Measurements from ENCODE around the gene AFF3.

Gene AFF3

GRCh38 chr2:99675130-99675661, 467.2 kb downstream of the AFF3 start:
- no peak for TF ChIP-seq FOXK2 (IDR thresholded peaks at IDR 0.05)
- TF ChIP-seq HDGF (IDR thresholded peaks at IDR 0.05; ENCODE audit: borderline replicate concordance): no peak
- TF ChIP-seq FOXM1 (IDR thresholded peaks at IDR 0.05; ENCODE audit: borderline replicate concordance): no peak
- no peak for TF ChIP-seq L3MBTL2 (conservative IDR thresholded peaks at IDR 0.05)
- no peak for TF ChIP-seq ELF4 (IDR thresholded peaks at IDR 0.05)
- TF ChIP-seq TARDBP (IDR thresholded peaks at IDR 0.05): no peak
- no peak for TF ChIP-seq PKNOX1 (IDR thresholded peaks at IDR 0.05)
- TF ChIP-seq NFRKB (IDR thresholded peaks at IDR 0.05): no peak
- TF ChIP-seq FOXA1 (IDR thresholded peaks at IDR 0.05): no peak
- no peak for TF ChIP-seq ARNT (IDR thresholded peaks at IDR 0.05)
- TF ChIP-seq ZNF384 (IDR thresholded peaks at IDR 0.05): no peak
- TF ChIP-seq BHLHE40 (IDR thresholded peaks at IDR 0.05; ENCODE audit: borderline replicate concordance): no peak
- ChIA-PET POLR2A (no interaction called here), CTCF (no interaction called here)
- DNase-seq (ENCODE audit: extremely low spot score): no peak

GRCh38 chr2:99674090-99674489, 468.3 kb downstream of the AFF3 start:
- ChIA-PET CTCF (no interaction called here), POLR2A (no interaction called here)
- TF ChIP-seq FOXA1 (IDR thresholded peaks at IDR 0.05): no peak
- no peak for TF ChIP-seq ZNF384 (IDR thresholded peaks at IDR 0.05)
- TF ChIP-seq CTBP1 (IDR thresholded peaks at IDR 0.05; ENCODE audit: borderline replicate concordance): no peak
- no peak for TF ChIP-seq PKNOX1 (IDR thresholded peaks at IDR 0.05)
- no peak for TF ChIP-seq FOXK2 (IDR thresholded peaks at IDR 0.05)
- TF ChIP-seq ARNT (IDR thresholded peaks at IDR 0.05): no peak
- no peak for DNase-seq (ENCODE audit: extremely low spot score)

- CTCF ChIA-PET: interaction anchor here (0.6 to 1.2 kb wide), 2 partner anchors 17 to 57 kb away, joined by 3 to 4 read pairs; no protein-coding TSS in a partner anchor
- DNase-seq (ENCODE audit: extremely low spot score): no peak
- TF ChIP-seq ZNF384 (IDR thresholded peaks at IDR 0.05): no peak
- no peak for TF ChIP-seq L3MBTL2 (conservative IDR thresholded peaks at IDR 0.05)
- TF ChIP-seq NFRKB (IDR thresholded peaks at IDR 0.05): no peak
- TF ChIP-seq PKNOX1 (IDR thresholded peaks at IDR 0.05): no peak
- TF ChIP-seq ARNT (IDR thresholded peaks at IDR 0.05): no peak
- no peak for TF ChIP-seq HDGF (IDR thresholded peaks at IDR 0.05; ENCODE audit: borderline replicate concordance)
- no peak for TF ChIP-seq BHLHE40 (IDR thresholded peaks at IDR 0.05; ENCODE audit: borderline replicate concordance)
- TF ChIP-seq FOXA1 (IDR thresholded peaks at IDR 0.05): no peak
- no peak for TF ChIP-seq FOXM1 (IDR thresholded peaks at IDR 0.05; ENCODE audit: borderline replicate concordance)
- POLR2A ChIA-PET: no interaction called here
Observed at GRCh38 chr2:99672766-99673350, 469.5 kb downstream of the AFF3 start.

- ChIA-PET CTCF (no interaction called here), POLR2A (no interaction called here)
- no peak for TF ChIP-seq FOXK2 (IDR thresholded peaks at IDR 0.05)
- no peak for TF ChIP-seq ARNT (IDR thresholded peaks at IDR 0.05)
- TF ChIP-seq BHLHE40 (IDR thresholded peaks at IDR 0.05; ENCODE audit: borderline replicate concordance): no peak
- no peak for TF ChIP-seq NFRKB (IDR thresholded peaks at IDR 0.05)
- no peak for TF ChIP-seq PKNOX1 (IDR thresholded peaks at IDR 0.05)
- no peak for TF ChIP-seq ELF4 (IDR thresholded peaks at IDR 0.05)
- no peak for TF ChIP-seq L3MBTL2 (conservative IDR thresholded peaks at IDR 0.05)
- no peak for TF ChIP-seq TARDBP (IDR thresholded peaks at IDR 0.05)
- no peak for TF ChIP-seq SP1 (IDR thresholded peaks at IDR 0.05)
- TF ChIP-seq FOXA1 (IDR thresholded peaks at IDR 0.05): no peak
- no peak for TF ChIP-seq CTBP1 (IDR thresholded peaks at IDR 0.05; ENCODE audit: borderline replicate concordance)
- no peak for TF ChIP-seq LEF1 (IDR thresholded peaks at IDR 0.05; ENCODE audit: borderline replicate concordance)
- no peak for TF ChIP-seq ZNF384 (IDR thresholded peaks at IDR 0.05)
- TF ChIP-seq HDGF (IDR thresholded peaks at IDR 0.05; ENCODE audit: borderline replicate concordance): no peak
- TF ChIP-seq FOXM1 (IDR thresholded peaks at IDR 0.05; ENCODE audit: borderline replicate concordance): no peak
- TF ChIP-seq SUZ12 (IDR thresholded peaks at IDR 0.05): no peak
- DNase-seq (ENCODE audit: extremely low spot score): no peak
Observed at GRCh38 chr2:99670768-99671734, 471.3 kb downstream of the AFF3 start.

- no peak for DNase-seq (ENCODE audit: extremely low spot score)
- TF ChIP-seq NFRKB (IDR thresholded peaks at IDR 0.05) (no peak), FOXM1 (IDR thresholded peaks at IDR 0.05; ENCODE audit: borderline replicate concordance) (no peak), FOXA1 (IDR thresholded peaks at IDR 0.05) (no peak), HDGF (IDR thresholded peaks at IDR 0.05; ENCODE audit: borderline replicate concordance) (no peak), FOXK2 (IDR thresholded peaks at IDR 0.05) (no peak), SP1 (IDR thresholded peaks at IDR 0.05) (no peak), PKNOX1 (IDR thresholded peaks at IDR 0.05) (no peak), BHLHE40 (IDR thresholded peaks at IDR 0.05; ENCODE audit: borderline replicate concordance) (no peak), ARNT (IDR thresholded peaks at IDR 0.05) (no peak), CTBP1 (IDR thresholded peaks at IDR 0.05; ENCODE audit: borderline replicate concordance) (no peak), L3MBTL2 (conservative IDR thresholded peaks at IDR 0.05) (no peak)
- POLR2A ChIA-PET: no interaction called here
- CTCF ChIA-PET: no interaction called here
Observed at GRCh38 chr2:99666256-99666655, 476.1 kb downstream of the AFF3 start.

Data from HEK293T (cell line).